Right atrium auricular region (tissue), 2 donors: ENCODE results near the gene P2RX1. TPM values are rescaled to one million over a fixed set of nuclear protein-coding genes. Genes with fewer than 3 reads are reported as not detected.

Source experiments
- DNase-seq: peaks from one replicate; pipeline ENCODE4 v3.0.0-alpha.2; 2019; ENCODE audit warnings: low spot score
- H3K27ac ChIP-seq, 2 donors: fragments of 200-600 bp; sonication (generic); 1 replicate in 1 of 2; 2 replicates in 1 of 2; pipeline ENCODE4 v1.5.1; 2016 to 2019
- H3K27me3 ChIP-seq, 2 donors: fragments of 200-600 bp; sonication (generic); one replicate each; pipeline versions ENCODE4 v1.5.1 to v1.6.0; 2017 to 2019
- H3K36me3 ChIP-seq: fragments of 200-600 bp; sonication (generic); one replicate; pipeline ENCODE4 v1.5.1; 2016
- H3K4me1 ChIP-seq, 2 donors: fragments of 200-600 bp; sonication (generic); one replicate each; pipeline versions ENCODE4 v1.5.1 to v1.6.0; 2017 to 2019
- H3K4me3 ChIP-seq, 2 donors: fragments of 200-600 bp; sonication (generic); 1 replicate in 1 of 2; 2 replicates in 1 of 2; pipeline ENCODE4 v1.5.1; 2017 to 2019; ENCODE audit warnings: mild to moderate bottlenecking in 1 of 2, moderate library complexity in 1 of 2
- H3K9me3 ChIP-seq, 2 donors: fragments of 200-600 bp; sonication (generic); one replicate each; pipeline ENCODE4 v1.5.1; 2019
- CTCF ChIP-seq, 2 donors: fragments of 200-600 bp; sonication (generic); IDR thresholded peaks; one replicate each; pipeline ENCODE4 v1.5.1; 2019; ENCODE audit warnings: antibody characterized with exemption in 2 of 2
- total RNA-seq, 2 donors: library from RNA; depleted of rRNA; stranded (reverse); fragments of >200 nt; gene quantifications; one replicate each; pipeline ENCODE4 v1.1.0, GENCODE V29; 2016

P2RX1 gene
- total RNA-seq, 2 donors from 2014 or later = 0.85 to 2.8 TPM

GRCh38 chr17:3929181-3929580 is 12.9 kb upstream of the P2RX1 start:
- Histone ChIP-seq H3K36me3 (no peaks in the 10 kb centered on the region), H3K4me3 (no peak overlapping the region), H3K27me3 (no peaks in the 10 kb centered on the region), H3K9me3 (no peaks in the 10 kb centered on the region), H3K4me1 (peaks cover 0 to 13% of the 10 kb centered on the region in 2 donors), H3K27ac (no peak overlapping the region)
- TF ChIP-seq CTCF (IDR thresholded peaks at IDR 0.05) = no peak
- no peak for DNase-seq

- no peak for TF ChIP-seq CTCF (IDR thresholded peaks at IDR 0.05)
- H3K27me3 ChIP-seq = no peaks in the 10 kb centered on the region
- DNase-seq = no peak
- H3K27ac ChIP-seq = no peak overlapping the region
- no peaks in the 10 kb centered on the region for H3K36me3 ChIP-seq
- H3K4me3 ChIP-seq = no peak overlapping the region
- no peaks in the 10 kb centered on the region for H3K9me3 ChIP-seq
- H3K4me1 ChIP-seq = peaks cover 0 to 13% of the 10 kb centered on the region in 2 donors
Measured at GRCh38 chr17:3928406-3928805, 12.1 kb upstream of the P2RX1 start.

GRCh38 chr17:3927628-3928340 is 11.5 kb upstream of the P2RX1 start:
- no peak overlapping the region for H3K27ac ChIP-seq
- no peak overlapping the region for H3K4me3 ChIP-seq

GRCh38 chr17:3926860-3927627 is 10.8 kb upstream of the P2RX1 start:
- no peak for TF ChIP-seq CTCF (IDR thresholded peaks at IDR 0.05)
- no peak for DNase-seq
- no peaks in the 10 kb centered on the region for H3K36me3 ChIP-seq
- no peak overlapping the region for H3K4me3 ChIP-seq
- H3K9me3 ChIP-seq = no peaks in the 10 kb centered on the region
- H3K4me1 ChIP-seq = peaks cover 0 to 13% of the 10 kb centered on the region in 2 donors
- H3K27ac ChIP-seq = no peak overlapping the region
- H3K27me3 ChIP-seq = no peaks in the 10 kb centered on the region

More at GRCh38 chr17:3927628-3928340, 11.5 kb upstream of the P2RX1 start:
- Histone ChIP-seq H3K36me3 (no peaks in the 10 kb centered on the region), H3K9me3 (no peaks in the 10 kb centered on the region), H3K4me1 (peaks cover 0 to 13% of the 10 kb centered on the region in 2 donors), H3K27me3 (no peaks in the 10 kb centered on the region)
- no peak for TF ChIP-seq CTCF (IDR thresholded peaks at IDR 0.05)
- DNase-seq = no peak

GRCh38 chr17:3925684-3926485 is 9.6 kb upstream of the P2RX1 start:
- Histone ChIP-seq H3K36me3 (no peaks in the 10 kb centered on the region), H3K4me1 (peaks cover 0 to 13% of the 10 kb centered on the region in 2 donors), H3K27me3 (no peaks in the 10 kb centered on the region), H3K4me3 (no peak overlapping the region), H3K27ac (no peak overlapping the region), H3K9me3 (no peaks in the 10 kb centered on the region)
- DNase-seq = no peak
- no peak for TF ChIP-seq CTCF (IDR thresholded peaks at IDR 0.05)
